Subcutaneous preadipocyte (primary cell): ENCODE data around the gene CCDC106. TPM values are rescaled to one million over a fixed set of nuclear protein-coding genes. Genes with fewer than 3 reads are reported as not detected.

Experiments used
- total RNA-seq: library from RNA; depleted of rRNA; stranded (reverse); fragments of >200 nt; gene quantifications from 2 replicates; pipeline ENCODE4 v1.2.3, GENCODE V29; 2012

Gene CCDC106
- total RNA-seq = 3.3 and 5.9 TPM in 2 replicates

DNA sequence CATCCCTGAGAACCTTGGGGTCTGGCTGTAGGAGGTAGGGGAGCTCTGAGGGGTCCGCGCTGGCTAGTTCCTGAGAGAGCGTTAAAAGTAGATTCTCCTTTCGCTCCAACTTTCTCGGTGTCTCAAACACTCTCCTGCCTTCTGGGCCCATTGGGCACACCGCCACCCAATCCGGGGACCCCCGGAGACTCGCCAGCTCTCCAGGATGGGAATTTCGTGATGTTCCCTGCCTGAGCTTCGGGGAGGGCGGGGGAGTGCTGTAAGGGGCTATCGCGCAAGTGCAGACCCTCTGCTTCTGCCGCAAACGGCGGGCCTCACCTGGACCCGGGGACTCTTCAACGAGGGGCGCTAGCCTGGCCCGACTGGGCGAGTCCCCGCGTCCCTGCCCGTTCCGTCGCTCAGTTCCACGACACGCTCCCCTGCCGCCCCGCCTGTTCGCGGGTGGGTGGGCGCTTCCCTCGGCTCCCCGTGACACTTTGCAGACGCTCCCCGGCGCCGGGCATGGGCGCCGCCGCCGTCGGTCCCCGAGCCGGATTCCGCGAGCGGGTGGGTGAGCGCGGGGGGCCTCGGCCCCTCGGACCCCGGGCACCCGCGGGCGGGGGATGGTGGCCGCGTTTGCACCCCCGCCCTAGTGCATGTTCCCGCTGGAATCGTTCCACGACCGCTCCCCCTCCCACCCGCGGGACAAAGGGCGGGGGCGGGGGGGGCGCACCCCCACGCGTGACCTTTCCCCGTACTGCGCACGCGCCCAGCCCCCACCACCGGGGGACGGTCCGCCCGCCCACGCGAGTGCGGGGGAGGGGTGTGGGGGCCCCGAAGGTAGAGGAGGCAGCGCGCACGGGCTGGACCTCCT, at the start of gene CCDC106:
Gene CCDC106, plus strand, starts transcription at position 481 of the 853 bp plus-strand sequence. CDS start 835 bp downstream, outside the sequence.

DNA sequence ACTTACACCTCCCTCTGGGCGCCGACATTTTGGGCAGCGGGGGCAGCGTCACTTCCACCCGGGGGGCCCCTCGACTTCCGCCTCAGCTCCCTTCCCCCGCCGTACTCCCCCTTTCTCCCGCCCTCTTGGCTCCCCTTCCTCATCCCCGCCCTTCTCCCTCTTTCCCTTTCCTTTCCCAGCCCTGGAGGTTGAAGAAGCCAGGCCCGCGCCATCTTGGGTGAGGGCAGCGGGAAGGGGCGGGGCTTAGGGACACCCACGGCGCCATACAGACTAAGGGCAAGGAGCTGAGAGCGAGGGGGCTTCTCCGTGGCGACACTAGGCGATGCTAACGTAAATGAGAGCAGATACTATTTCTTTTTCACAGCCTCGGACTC, 48.6 kb upstream of the CCDC106 start, which contains the start of gene FIZ1:
Gene FIZ1, minus strand, starts transcription at position 50 of the 374 bp plus-strand sequence. CDS start 1,652 bp downstream, outside the sequence.

DNA sequence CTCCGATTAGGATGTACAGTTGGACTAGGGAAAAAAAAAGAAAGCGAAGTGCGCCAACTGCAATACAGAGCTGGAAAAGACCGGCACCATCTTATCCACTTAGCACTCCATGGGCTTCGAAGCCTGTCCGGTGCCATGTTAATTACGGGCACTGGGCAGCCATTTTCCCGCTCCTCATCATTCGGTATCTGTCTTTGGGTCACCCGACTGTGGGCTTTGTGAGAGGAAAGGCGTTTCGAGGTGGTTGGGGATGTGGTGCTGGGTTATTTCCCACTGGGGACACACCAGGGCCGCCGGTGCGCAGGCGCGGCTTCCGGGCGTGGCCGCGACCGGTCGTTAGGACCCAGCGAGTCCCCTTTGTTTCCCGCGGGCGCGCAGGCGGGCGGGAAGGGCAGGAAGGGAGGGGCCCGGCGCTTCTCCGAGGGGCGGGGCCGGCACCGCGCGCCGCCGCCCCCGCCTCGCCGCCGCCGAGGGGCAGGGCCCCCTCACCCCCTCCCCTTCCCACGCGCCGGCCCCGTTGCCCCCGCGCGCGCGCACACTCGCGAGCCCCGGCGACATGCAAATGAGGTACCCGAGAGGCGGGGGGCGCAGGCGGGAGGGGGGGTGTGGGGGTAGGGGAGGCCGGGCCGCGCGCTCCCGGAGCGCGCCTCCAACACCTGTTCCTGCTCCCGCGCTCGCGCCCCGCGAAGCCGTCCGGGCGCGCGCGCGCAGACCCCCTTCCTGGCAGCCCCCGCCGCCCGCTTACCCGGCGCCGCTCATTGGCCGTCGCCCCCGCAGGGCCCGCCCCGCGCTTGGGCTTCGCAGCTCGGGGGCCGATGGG, 48.0 kb upstream of the CCDC106 start, which contains the start of gene ZNF524:
Gene ZNF524, plus strand, starts transcription at position 447 of the 820 bp plus-strand sequence. CDS start 1,825 bp downstream, outside the sequence.

DNA sequence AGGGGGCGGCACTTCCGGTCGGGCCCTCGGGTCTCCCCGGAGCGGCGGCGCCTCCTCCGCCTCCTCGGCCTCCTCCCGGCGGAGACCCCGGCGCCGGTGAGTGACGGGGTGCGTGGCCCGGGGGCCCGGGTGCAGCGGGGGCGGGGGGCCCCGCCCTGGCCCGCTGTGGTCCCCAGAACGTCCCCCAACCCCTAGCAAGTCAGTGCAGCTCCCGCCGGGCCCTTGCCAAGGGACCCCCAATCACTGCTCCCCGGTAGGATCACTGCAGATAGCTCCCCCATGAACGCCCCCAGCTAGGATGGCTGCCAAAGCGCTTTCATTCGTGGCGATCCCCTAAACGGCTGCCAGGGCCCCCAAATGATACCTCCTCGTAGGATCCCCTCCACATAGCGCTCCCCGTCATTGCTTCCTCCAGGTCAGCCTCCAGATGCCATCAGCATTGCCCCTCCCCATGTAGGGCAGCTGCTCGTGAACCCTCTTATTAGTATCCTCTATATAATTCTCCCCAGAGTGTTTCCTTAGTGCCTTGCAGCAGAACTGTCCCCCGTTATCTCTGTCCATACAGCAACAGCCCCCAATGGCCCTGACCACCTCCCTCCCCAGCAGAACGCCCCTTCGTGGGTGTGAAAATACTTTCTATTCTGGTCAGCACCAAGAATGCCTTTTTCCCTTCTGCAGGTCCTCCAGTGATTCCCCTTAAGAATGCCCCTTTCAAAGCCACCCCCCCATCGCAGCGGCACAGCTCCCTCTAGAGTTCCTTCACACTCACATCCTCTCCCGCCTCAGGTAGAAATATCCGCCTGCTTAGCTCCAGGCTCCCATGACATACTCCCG, 42.2 kb upstream of the CCDC106 start, which contains the start of gene ZNF865:
Gene ZNF865, plus strand, starts transcription at position 11 of the 834 bp plus-strand sequence. CDS start 7,972 bp downstream, outside the sequence.

DNA sequence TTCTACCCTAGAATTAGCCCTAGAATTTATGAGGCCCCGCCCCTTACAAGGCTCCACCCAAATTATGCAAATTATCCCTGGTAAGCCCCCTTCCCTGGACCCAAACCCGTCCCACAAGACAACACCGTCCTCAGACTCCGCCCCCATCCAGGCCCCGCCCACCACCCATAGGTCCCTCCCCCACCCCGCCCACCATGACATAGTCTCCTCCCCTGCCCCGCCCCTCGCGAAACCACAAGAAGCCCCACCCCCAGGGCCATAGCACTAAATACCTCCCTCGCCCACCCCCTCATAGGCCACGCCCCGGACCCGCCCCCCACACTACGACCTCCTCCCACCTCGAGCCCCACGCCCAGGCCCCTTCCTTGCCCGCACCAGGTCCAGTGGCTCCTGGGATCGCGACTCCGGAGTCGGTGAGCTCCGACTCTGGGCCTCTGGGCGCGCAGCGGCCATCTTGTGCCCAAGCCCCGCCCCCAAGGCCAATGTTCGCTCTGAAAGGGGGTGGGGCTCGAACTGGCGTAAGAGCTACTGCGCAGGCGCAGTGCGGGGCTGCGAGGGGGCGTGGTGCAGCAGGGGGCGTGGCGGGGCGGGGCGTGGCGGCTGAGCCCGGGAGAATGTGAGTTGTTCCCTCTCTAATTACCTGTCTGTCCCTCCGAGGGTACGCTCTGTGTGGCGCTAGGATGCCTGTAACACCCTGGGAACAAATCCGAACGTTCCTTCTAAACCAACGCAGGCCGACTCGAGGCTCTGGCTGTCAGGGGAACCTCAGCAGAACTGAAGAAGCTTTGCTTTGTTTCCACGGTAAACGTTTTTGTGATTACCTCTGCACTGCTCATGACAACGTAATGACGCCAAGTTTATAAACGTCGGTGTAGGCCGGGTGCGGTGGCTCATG, 23.7 kb upstream of the CCDC106 start, which contains the start of gene ZNF784:
Gene ZNF784, minus strand, starts transcription at position 458 of the 895 bp plus-strand sequence. Its CDS starts 5 bp downstream, at position 453.

DNA sequence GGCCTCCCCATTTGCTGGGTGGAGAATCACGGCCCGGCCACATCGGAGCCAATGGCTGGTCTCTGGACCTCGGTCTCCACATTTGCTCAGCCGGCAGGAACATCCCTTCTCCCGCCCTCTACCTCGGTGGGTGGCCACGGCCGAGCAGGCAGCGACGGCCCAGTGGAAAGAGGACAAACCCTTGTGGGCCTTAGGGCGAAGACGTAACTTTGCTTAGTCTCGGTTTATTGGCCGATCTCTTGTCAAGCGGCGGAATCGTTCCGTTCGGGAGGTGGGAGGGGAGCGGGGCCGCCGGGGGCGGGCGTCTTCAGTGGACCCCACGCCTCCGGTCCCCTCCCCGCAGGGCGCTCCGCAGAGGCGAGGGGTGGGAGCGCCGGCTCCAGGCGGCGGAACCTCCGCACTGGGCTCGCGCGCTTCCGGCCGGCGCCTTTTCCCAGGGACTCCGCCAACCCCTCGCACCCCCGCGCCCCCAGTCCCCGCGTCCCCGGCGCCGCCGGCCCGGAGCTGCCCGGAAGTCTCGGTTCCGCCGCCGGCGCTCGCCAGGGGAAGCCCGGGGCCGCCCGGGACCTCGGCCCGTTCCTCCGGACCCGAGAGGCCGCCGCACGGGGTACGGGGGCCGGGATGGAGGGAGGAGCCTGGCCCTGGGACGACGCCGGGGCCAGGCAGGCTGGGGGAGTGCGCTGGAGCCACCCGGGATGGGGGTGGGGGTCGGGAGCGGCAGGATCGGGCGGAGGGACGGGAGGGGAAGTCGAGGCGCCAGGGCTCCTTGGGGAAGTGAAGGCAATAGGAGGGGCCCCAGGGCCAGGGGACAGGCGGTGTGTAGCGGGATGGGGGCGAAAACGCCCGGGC, 7.2 kb upstream of the CCDC106 start, which contains the start of gene ZNF580:
Gene ZNF580, plus strand, starts transcription at position 426 of the 849 bp plus-strand sequence. CDS start 1,507 bp downstream, outside the sequence.

DNA sequence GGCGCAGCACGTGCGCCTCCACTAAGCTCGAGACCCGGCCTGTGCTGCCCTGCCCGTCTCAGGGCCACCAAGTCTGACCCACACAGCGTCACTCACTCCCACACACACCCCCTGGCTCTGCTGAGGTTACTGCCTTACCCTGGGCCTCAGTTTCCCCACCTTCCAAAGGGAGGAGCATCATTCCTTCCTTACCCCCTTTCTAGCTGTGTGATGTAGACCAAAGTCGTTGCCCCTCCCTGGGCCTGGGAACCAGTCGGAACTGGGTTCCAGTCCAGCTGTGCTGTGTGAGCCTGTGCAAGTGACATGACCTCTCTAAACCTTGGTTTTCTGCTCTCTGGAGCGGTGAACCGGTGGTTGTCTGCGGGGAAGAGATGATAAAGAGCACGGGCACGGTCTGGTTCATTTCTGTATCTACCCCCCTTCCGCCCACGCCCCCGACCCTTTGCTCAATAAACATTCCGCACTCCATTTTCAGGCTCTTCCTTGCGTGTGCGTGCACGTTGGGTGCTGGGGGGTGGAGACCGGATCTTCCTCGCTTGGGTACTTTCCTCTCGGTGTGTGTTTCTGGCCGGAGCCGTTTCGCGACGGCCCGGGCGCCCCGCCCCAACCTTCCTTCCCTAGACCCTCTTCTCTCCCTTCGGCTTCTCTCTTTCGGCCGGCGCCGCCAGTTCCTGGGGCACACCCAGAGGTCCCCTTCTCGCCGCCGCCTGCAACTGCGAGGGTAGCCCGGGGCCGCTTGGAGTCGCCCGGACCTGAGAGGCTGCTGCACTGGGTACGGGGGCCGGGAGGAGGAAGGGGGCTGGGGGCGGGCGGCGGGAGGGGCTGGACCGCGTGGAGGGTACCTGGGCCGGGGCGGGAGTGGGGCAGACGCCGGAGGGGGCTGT, 4.8 kb upstream of the CCDC106 start, which contains the start of gene ZNF581:
Gene ZNF581, plus strand, starts transcription at position 647 of the 884 bp plus-strand sequence. CDS start 923 bp downstream, outside the sequence.

DNA sequence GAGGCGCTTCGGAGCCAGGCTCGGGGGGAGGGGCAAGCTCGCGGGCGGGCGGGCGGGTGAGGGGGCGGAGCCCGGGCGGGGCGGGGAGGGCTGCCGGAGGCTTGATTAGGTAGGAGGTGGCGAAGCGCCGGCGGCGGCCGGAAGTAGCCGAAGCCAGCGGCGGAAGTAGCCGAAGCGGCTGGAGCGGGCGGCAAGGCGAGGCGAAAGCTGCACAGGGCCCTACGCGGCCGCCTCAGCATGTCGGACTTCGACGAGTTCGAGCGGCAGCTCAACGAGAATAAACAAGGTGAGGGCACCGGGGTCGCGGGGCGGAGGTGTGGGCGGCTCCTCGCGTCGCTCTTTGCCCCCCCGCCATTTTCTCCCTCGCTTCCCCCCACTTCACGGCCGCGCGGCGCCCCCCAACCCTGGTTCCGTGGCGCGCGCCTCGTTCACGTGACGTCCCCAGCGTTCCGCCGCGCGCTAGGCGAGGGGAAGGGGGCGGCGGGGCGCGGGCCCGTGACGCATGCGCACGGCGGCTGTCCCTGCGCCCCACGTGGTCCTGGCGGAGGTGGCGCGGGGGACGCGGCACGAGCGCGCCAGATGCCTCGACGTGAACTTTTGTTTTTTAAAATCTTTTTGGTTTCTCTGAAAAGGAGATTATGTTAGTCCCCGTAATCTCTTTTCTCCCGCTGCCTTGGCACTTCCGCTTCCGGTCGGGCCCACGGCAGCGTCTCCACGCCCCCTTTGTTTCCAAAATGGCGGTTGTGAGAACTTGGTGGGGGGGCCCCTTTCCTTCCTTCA, 7.0 kb downstream of the CCDC106 start, which contains the start of gene U2AF2:
Gene U2AF2, plus strand, starts transcription at position 168 of the 780 bp plus-strand sequence. Its CDS starts 70 bp downstream, at position 238.

DNA sequence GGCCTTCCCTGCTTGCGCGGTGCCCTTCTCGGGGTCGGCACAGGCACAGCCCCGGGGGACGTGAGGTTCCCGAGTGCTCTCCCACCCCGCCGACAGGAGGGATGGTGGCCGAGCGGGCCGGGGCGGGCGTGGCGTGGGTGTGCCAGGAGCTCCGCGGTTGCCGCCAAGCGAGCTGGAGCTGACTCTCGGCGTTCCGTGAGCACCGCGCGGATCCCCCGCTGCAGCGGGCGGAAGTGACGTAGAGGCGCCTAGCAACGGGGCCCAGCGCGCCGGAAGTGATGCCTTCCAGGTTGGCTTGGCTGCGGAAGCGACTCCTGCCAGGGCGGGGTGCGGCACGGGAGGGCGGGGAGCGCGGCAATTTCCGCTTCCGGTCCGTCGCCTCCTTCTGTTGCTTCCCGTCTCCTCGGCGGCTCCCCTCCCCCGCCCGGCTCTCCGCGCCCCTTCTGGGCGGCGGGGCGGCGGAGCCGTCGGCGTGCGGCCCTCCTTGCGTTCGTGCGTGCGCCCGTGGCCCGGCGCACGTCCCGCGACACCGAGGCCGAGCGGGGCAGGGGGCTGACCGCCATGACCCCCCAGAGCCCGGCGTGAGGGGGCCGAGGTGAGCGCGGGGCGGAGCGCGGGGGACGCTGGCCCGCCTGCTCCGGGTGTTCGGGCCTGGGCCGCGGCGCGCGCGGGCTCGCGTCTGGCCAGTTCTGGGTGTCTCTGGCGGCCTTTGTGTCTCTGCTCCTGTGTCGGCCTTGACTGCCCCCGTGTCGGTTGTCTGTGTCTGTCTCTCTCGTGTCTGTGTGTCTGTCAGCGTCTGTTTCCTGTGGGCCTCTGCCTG, 27.0 kb downstream of the CCDC106 start, which contains the start of gene EPN1:
Gene EPN1, plus strand, starts transcription at position 386 of the 820 bp plus-strand sequence. CDS start 3,402 bp downstream, outside the sequence.

Other genes starting within 250 kb of the CCDC106 start
- gene UBE2S, start 240.4 kb upstream of the CCDC106 start, total RNA-seq = 72.0 and 185 TPM in 2 replicates
- gene SHISA7, start 204.9 kb upstream of the CCDC106 start, total RNA-seq = not detected in 2 replicates
- 83.0 and 83.9 TPM in 2 replicates for gene ISOC2, start 186.6 kb upstream of the CCDC106 start, total RNA-seq
- not detected in 2 replicates for gene C19orf85, start 183.5 kb upstream of the CCDC106 start, total RNA-seq
- 2.6 and 2.7 TPM in 2 replicates for gene ZNF628, start 171.6 kb upstream of the CCDC106 start, total RNA-seq
- 9.9 and 10.0 TPM in 2 replicates for gene NAT14, start 163.0 kb upstream of the CCDC106 start, total RNA-seq
- 9.2 and 14.7 TPM in 2 replicates for gene SSC5D, start 159.8 kb upstream of the CCDC106 start, total RNA-seq
- gene SBK2, start 111.1 kb upstream of the CCDC106 start, total RNA-seq = not detected in 2 replicates
- gene SBK3, start 102.7 kb upstream of the CCDC106 start, total RNA-seq = 0.37 TPM in 1 of 2 replicates, not detected in the other
- 4.3 and 4.4 TPM in 2 replicates for gene ZNF579, start 67.4 kb upstream of the CCDC106 start, total RNA-seq
- 4.0 and 4.3 TPM in 2 replicates for gene FIZ1, start 48.7 kb upstream of the CCDC106 start, total RNA-seq
- 11.9 and 12.5 TPM in 2 replicates for gene ZNF524, start 47.9 kb upstream of the CCDC106 start, total RNA-seq
- gene ZNF865, start 42.6 kb upstream of the CCDC106 start, total RNA-seq = 1.1 and 1.6 TPM in 2 replicates
- 3.1 and 3.7 TPM in 2 replicates for gene ZNF784, start 23.6 kb upstream of the CCDC106 start, total RNA-seq
- 3.7 and 5.9 TPM in 2 replicates for gene ZNF580, start 7.2 kb upstream of the CCDC106 start, total RNA-seq
- 20.3 and 31.6 TPM in 2 replicates for gene ZNF581, start 4.6 kb upstream of the CCDC106 start, total RNA-seq
- 88.9 and 115 TPM in 2 replicates for gene U2AF2, start 6.8 kb downstream of the CCDC106 start, total RNA-seq
- gene EPN1, start 27.0 kb downstream of the CCDC106 start, total RNA-seq = 25.8 and 29.8 TPM in 2 replicates
- gene NLRP9, start 90.2 kb downstream of the CCDC106 start, total RNA-seq = not detected in 2 replicates
- gene RFPL4A, start 110.9 kb downstream of the CCDC106 start, total RNA-seq = not detected in 2 replicates
- gene RFPL4AL1, start 120.9 kb downstream of the CCDC106 start, total RNA-seq = not detected in 2 replicates
- not detected in 2 replicates for gene NLRP11, start 183.8 kb downstream of the CCDC106 start, total RNA-seq
- gene NLRP4, start 188.3 kb downstream of the CCDC106 start, total RNA-seq = not detected in 2 replicates